Endothelial cell of umbilical vein (primary cell): ENCODE results near the gene KRT82. TPM values are rescaled to one million over a fixed set of nuclear protein-coding genes. Genes with fewer than 3 reads are reported as not detected.

Experiments used
- BruUV-seq: library from RNA; stranded (reverse); fragments of 400-500 nt; replicated peaks from 2 replicates; lab custom pipeline; 2021; lab: Mats Ljungman, UMichigan
- CTCF ChIA-PET: fragments of 300-600, 350-600 bp; sonication (Branson Sonifier 250); formaldehyde crosslinking; loops from one replicate; lab custom pipeline; 2021; ENCODE audit warnings: antibody characterized with exemption, inconsistent platforms; lab: Charles Lee
- POLR2A ChIA-PET: fragments of 300-600, 350-600 bp; sonication (Branson Sonifier 250); formaldehyde crosslinking; loops from one replicate; lab custom pipeline; 2021; ENCODE audit warnings: antibody characterized with exemption, inconsistent platforms; lab: Charles Lee
- DNase-seq: peaks from one replicate; pipeline ENCODE4 v3.0.0-alpha.2; 2011; ENCODE audit warnings: low read depth, low spot score
- FAIRE-seq: peaks from 2 replicates; lab custom pipeline; 2011; peaks lifted over from hg19 to GRCh38; lab: Jason Lieb, UNC
- H2AFZ ChIP-seq: 2 replicates; pipeline ENCODE4 v1.6.0; 2012; ENCODE audit warnings: low read depth, low read length, control low read depth, inconsistent platforms
- H3K27ac ChIP-seq: 2 replicates; pipeline ENCODE4 v1.5.1; 2011; ENCODE audit warnings: low read depth, mild to moderate bottlenecking, control low read depth, low read length, moderate library complexity; ENCODE audit not compliant: insufficient read depth
- H3K27me3 ChIP-seq, 2 experiments: 2 replicates each; pipeline versions ENCODE4 v1.6.0 to v1.6.1; 2011; ENCODE audit warnings: low read length in 2 of 2, mixed read lengths in 1 of 2; ENCODE audit not compliant: control insufficient read depth in 2 of 2, insufficient read depth in 2 of 2
- H3K36me3 ChIP-seq, 2 experiments: 2 replicates in 1 of 2; 3 replicates in 1 of 2; pipeline ENCODE4 v1.5.1; 2011; ENCODE audit warnings: low read length in 2 of 2, mild to moderate bottlenecking in 1 of 2, moderate library complexity in 1 of 2; ENCODE audit not compliant: control insufficient read depth in 2 of 2, insufficient read depth in 2 of 2; ENCODE audit errors: extremely low read depth in 1 of 2
- H3K4me1 ChIP-seq: 3 replicates; pipeline ENCODE4 v1.5.1; 2011; ENCODE audit warnings: mild to moderate bottlenecking, low read length; ENCODE audit not compliant: control insufficient read depth, insufficient read depth; ENCODE audit errors: extremely low read depth
- H3K4me2 ChIP-seq: 2 replicates; pipeline ENCODE4 v1.6.1; 2011; ENCODE audit warnings: low read length, control low read depth, mixed read lengths; ENCODE audit not compliant: insufficient read depth
- H3K4me3 ChIP-seq, 3 experiments: fragments of 200-600 bp in 1 of 3; sonication (generic), shearing (Covaris generic) in 1 of 3; replicated peaks in 1 of 3; 2 replicates each; pipeline ENCODE4 v1.5.1; 2011 to 2016; ENCODE audit warnings: control low read depth in 3 of 3, low read length in 3 of 3, mild to moderate bottlenecking in 2 of 3, inconsistent platforms in 1 of 3, low read depth in 1 of 3, moderate library complexity in 1 of 3; ENCODE audit not compliant: insufficient read depth in 1 of 3
- H3K79me2 ChIP-seq: 2 replicates; pipeline ENCODE4 v1.6.0; 2012; ENCODE audit warnings: low read length, inconsistent platforms; ENCODE audit not compliant: control insufficient read depth, insufficient read depth
- H3K9ac ChIP-seq: replicated peaks from 2 replicates; pipeline ENCODE3; 2011; ENCODE audit warnings: low read length, control low read depth; ENCODE audit not compliant: insufficient read depth; ENCODE audit errors: extremely low read depth
- H3K9me1 ChIP-seq: replicated peaks from 3 replicates; pipeline ENCODE4 v1.6.0; 2011; ENCODE audit warnings: mild to moderate bottlenecking, low read length; ENCODE audit not compliant: control insufficient read depth, insufficient read depth; ENCODE audit errors: extremely low read depth
- H3K9me3 ChIP-seq: replicated peaks from 2 replicates; pipeline ENCODE4 v1.5.1; 2012; ENCODE audit warnings: low read length, inconsistent platforms; ENCODE audit not compliant: control insufficient read depth, insufficient read depth
- H4K20me1 ChIP-seq: replicated peaks from 2 replicates; pipeline ENCODE3; 2011; ENCODE audit warnings: mild to moderate bottlenecking, low read length; ENCODE audit not compliant: control insufficient read depth, insufficient read depth; ENCODE audit errors: extremely low read depth
- EZH2 ChIP-seq: IDR thresholded peaks from 2 replicates; pipeline ENCODE4 v1.6.1; 2012; ENCODE audit warnings: borderline replicate concordance, low read depth, mild to moderate bottlenecking, moderate library complexity, low read length, inconsistent platforms; ENCODE audit not compliant: severe bottlenecking
- FOS ChIP-seq: IDR thresholded peaks from 2 replicates; pipeline ENCODE4 v1.6.1; 2011; ENCODE audit warnings: mild to moderate bottlenecking, low read length, moderate library complexity, borderline replicate concordance; ENCODE audit not compliant: insufficient read depth
- GATA2 ChIP-seq: IDR thresholded peaks from 2 replicates; pipeline ENCODE4 v1.7.0; 2011; ENCODE audit warnings: low read depth, mild to moderate bottlenecking, moderate library complexity, mixed read lengths, low read length; ENCODE audit not compliant: insufficient read length, insufficient read depth
- JUN ChIP-seq: IDR thresholded peaks from 2 replicates; pipeline ENCODE4 v1.6.1; 2011; ENCODE audit warnings: borderline replicate concordance, low read depth; ENCODE audit not compliant: insufficient read length, insufficient read depth
- MYC ChIP-seq: IDR thresholded peaks from one replicate; pipeline ENCODE4 v1.6.1; 2011; ENCODE audit warnings: mild to moderate bottlenecking, low read depth, low read length
- POLR2A ChIP-seq: IDR thresholded peaks from 2 replicates; pipeline ENCODE4 v1.6.1; 2012; ENCODE audit warnings: low read depth, mild to moderate bottlenecking, control low read depth, low read length
- POLR2AphosphoS5 ChIP-seq: IDR thresholded peaks from 2 replicates; pipeline ENCODE4 v1.6.1; 2012; ENCODE audit warnings: low read depth, mild to moderate bottlenecking, control low read depth, low read length, moderate library complexity; ENCODE audit not compliant: insufficient read depth
- dilution Hi-C: fragments of 300-500 bp; cut with MboI; formaldehyde crosslinking; loops from one replicate; pipeline ENCODE4 v1.15.0; 2019; ENCODE audit warnings: low sequenced_read_pairs; ENCODE audit not compliant: extremely low pct_ligation_motif_present
- intact Hi-C: fragments of 100-400 bp; cut with micrococcal nuclease; formaldehyde crosslinking; loops from one replicate; pipeline ENCODE4 v1.10.0; 2022
- polyA plus RNA-seq, 4 experiments: library from polyadenylated mRNA; depleted of rRNA in 3 of 4; stranded (reverse) in 3 of 4; unstranded in 1 of 4; fragments of >200 nt; gene quantifications; 2 replicates each; pipeline versions ENCODE4 v1.2.1 to v1.2.3, GENCODE V29; 2011 to 2012; ENCODE audit warnings: missing spikeins in 1 of 4
- total RNA-seq: library from RNA; stranded (reverse); gene quantifications from 2 replicates; pipeline ENCODE4 v1.2.3, GENCODE V29; 2021
- TF ChIP-seq, protein P1 (sequence below): IDR thresholded peaks from 2 replicates; pipeline ENCODE4 v1.6.1; 2011; ENCODE audit not compliant: insufficient read depth, insufficient read length
- TF ChIP-seq, protein P2 (sequence below), 2 donors: IDR thresholded peaks; 1 replicate in 1 of 2; 2 replicates in 1 of 2; pipeline ENCODE4 v1.5.1; 2011; ENCODE audit warnings: low read length in 2 of 2, mild to moderate bottlenecking in 2 of 2, moderate library complexity in 2 of 2, control low read depth in 1 of 2, inconsistent platforms in 1 of 2, low read depth in 1 of 2; ENCODE audit not compliant: insufficient read depth in 1 of 2; ENCODE audit errors: extremely low read depth in 1 of 2

Gene KRT82
- total and polyA plus RNA-seq, 2 donors (not counting 3 experiments of a cell fraction or from before 2014, with no cell fraction given) = not detected

DNA sequence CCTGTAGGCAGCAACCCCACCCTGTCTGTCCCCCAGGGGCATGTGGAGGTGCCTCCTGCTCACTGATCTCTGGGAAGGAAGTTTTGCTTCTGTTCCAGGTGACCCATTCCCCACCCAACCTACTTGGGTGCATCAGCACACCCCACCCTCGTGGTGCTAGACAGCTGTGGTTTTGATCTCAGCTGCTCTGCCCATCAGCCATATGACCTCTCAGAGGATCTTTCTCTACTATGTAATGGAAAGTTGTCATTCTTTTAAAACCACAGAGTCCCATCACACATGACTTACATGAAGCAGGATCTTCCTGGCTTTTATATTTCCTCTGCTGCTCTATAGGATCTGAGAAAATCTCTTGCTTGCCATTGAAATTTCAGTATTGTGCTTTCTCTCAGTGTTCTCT lies 13.5 kb upstream of the KRT82 start:
- no peaks in the 10 kb centered on the region for H3K4me1 ChIP-seq
- H3K27ac ChIP-seq = no peak overlapping the region
- no peak overlapping the region for H3K4me2 ChIP-seq
- intact Hi-C loops (no loop called here), dilution Hi-C loops (no loop called here)
- no peak overlapping the region for H3K9ac ChIP-seq
- FAIRE-seq (no peak), DNase-seq (no peak)
- no peaks in the 10 kb centered on the region for H3K9me3 ChIP-seq
- POLR2A ChIA-PET = no interaction called here
- H4K20me1 ChIP-seq = no peaks in the 10 kb centered on the region
- H2AFZ ChIP-seq = no peak overlapping the region
- peaks cover 6 to 14% of the 10 kb centered on the region in 2 experiments for H3K27me3 ChIP-seq
- no peak overlapping the region for H3K4me3 ChIP-seq
- H3K36me3 ChIP-seq = no peaks in the 10 kb centered on the region
- H3K9me1 ChIP-seq = no peaks in the 10 kb centered on the region
- CTCF ChIA-PET = no interaction called here
- BruUV-seq = no TSS peak
- TF ChIP-seq JUN = no peak
- TF ChIP-seq EZH2 = no peak
- TF ChIP-seq, protein P1, sequence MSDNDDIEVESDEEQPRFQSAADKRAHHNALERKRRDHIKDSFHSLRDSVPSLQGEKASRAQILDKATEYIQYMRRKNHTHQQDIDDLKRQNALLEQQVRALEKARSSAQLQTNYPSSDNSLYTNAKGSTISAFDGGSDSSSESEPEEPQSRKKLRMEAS = no peak
- no peak for TF ChIP-seq POLR2AphosphoS5
- TF ChIP-seq GATA2 = no peak
- TF ChIP-seq, protein P2, sequence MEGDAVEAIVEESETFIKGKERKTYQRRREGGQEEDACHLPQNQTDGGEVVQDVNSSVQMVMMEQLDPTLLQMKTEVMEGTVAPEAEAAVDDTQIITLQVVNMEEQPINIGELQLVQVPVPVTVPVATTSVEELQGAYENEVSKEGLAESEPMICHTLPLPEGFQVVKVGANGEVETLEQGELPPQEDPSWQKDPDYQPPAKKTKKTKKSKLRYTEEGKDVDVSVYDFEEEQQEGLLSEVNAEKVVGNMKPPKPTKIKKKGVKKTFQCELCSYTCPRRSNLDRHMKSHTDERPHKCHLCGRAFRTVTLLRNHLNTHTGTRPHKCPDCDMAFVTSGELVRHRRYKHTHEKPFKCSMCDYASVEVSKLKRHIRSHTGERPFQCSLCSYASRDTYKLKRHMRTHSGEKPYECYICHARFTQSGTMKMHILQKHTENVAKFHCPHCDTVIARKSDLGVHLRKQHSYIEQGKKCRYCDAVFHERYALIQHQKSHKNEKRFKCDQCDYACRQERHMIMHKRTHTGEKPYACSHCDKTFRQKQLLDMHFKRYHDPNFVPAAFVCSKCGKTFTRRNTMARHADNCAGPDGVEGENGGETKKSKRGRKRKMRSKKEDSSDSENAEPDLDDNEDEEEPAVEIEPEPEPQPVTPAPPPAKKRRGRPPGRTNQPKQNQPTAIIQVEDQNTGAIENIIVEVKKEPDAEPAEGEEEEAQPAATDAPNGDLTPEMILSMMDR (IDR thresholded peaks at IDR 0.05; ENCODE audit: extremely low read depth in 1 of 2, insufficient read depth in 1 of 2, low read depth in 1 of 2, low read length in 2 of 2) = no peak
- TF ChIP-seq MYC = no peak
- no peak for TF ChIP-seq FOS
- no peak for TF ChIP-seq POLR2A
- no peaks in the 10 kb centered on the region for H3K79me2 ChIP-seq
